Activated B cell treated with CpG ODN at 0.5 μM for 24 hours (primary cell): Measurements from ENCODE around the gene GRHL1. TPM values are rescaled to one million over a fixed set of nuclear protein-coding genes. Genes with fewer than 3 reads are reported as not detected.

Experiments used
- ATAC-seq: fragments of 200-7000 bp; cut with Tn5 transposase; one replicate; pipeline ENCODE4 v1.10.0; 2021; ENCODE audit warnings: low read depth, mild to moderate bottlenecking, moderate library complexity
- CTCF ChIA-PET: fragments of 350-600 bp; sonication (Branson Sonifier 250); formaldehyde crosslinking; loops from one replicate; lab custom pipeline; 2021; ENCODE audit warnings: antibody characterized with exemption; lab: Charles Lee
- POLR2A ChIA-PET: fragments of 350-600 bp; sonication (Branson Sonifier 250); formaldehyde crosslinking; loops from one replicate; lab custom pipeline; 2021; ENCODE audit warnings: antibody characterized with exemption; lab: Charles Lee
- DNase-seq: peaks from one replicate; pipeline ENCODE4 v3.0.0; 2022
- H3K27ac Mint-ChIP-seq: one replicate; pipeline ENCODE4 v1.8.0; 2020; ENCODE audit warnings: mixed read lengths
- H3K27me3 Mint-ChIP-seq: one replicate; pipeline ENCODE4 v1.8.0; 2021; ENCODE audit warnings: mixed read lengths
- H3K36me3 Mint-ChIP-seq: one replicate; pipeline ENCODE4 v1.8.0; 2021; ENCODE audit warnings: low read depth, mixed read lengths
- H3K4me1 Mint-ChIP-seq: one replicate; pipeline ENCODE4 v1.8.0; 2021; ENCODE audit warnings: mixed read lengths
- H3K4me3 Mint-ChIP-seq: one replicate; pipeline ENCODE4 v1.8.0; 2020; ENCODE audit warnings: mild to moderate bottlenecking, mixed read lengths
- H3K9me3 Mint-ChIP-seq: one replicate; pipeline ENCODE4 v1.8.0; 2020; ENCODE audit warnings: mixed read lengths
- CTCF ChIP-seq: fragments of 200-600 bp; IDR thresholded peaks from one replicate; pipeline ENCODE4 v1.8.0; 2022; ENCODE audit warnings: antibody characterized with exemption, mild to moderate bottlenecking
- intact Hi-C: fragments of 100-400 bp; cut with micrococcal nuclease; formaldehyde crosslinking; loops from one replicate; pipeline ENCODE4 v1.15.1; 2024
- total RNA-seq: library from RNA; stranded (reverse); gene quantifications from 2 replicates; pipeline ENCODE4 v1.2.3, GENCODE V29; 2022

The GRHL1 gene
- total RNA-seq, 1 donor from 2014 or later, result 0.95 TPM

- POLR2A ChIA-PET, result interaction anchor here (0.5 kb wide), 1 partner anchor 393 kb away, joined by 3 read pairs; no protein-coding TSS in a partner anchor
- Mint-ChIP-seq H3K4me3 (no peak overlapping the region), H3K36me3 (no peaks in the 10 kb centered on the region), H3K9me3 (no peaks in the 10 kb centered on the region), H3K27me3 (no peaks in the 10 kb centered on the region), H3K27ac (no peak overlapping the region), H3K4me1 (peaks cover 31% of the 10 kb centered on the region)
- ATAC-seq (no peak), DNase-seq (no peak)
- intact Hi-C loops, result loop anchor here (5.0 kb wide), 2 partner anchors 772 to 1203 kb away; partner anchors contain the start of genes KIDINS220 and PDIA6
- CTCF ChIA-PET, result interaction anchor here (0.6 to 2.1 kb wide), 3 partner anchors 9 to 56 kb away, joined by 3 to 5 read pairs (median 3); no protein-coding TSS in a partner anchor
- no peak for TF ChIP-seq CTCF
Measured at GRCh38 chr2:10039658-10040410, 88.3 kb downstream of the GRHL1 start.

GRCh38 chr2:10041711-10042110 is 90.2 kb downstream of the GRHL1 start:
- DNase-seq (no peak), ATAC-seq (no peak)
- Mint-ChIP-seq H3K36me3 (peaks cover 2% of the 10 kb centered on the region), H3K4me1 (peaks cover 23% of the 10 kb centered on the region), H3K27ac (no peak overlapping the region), H3K4me3 (peak overlapping the region; percentile 87), H3K27me3 (no peaks in the 10 kb centered on the region), H3K9me3 (no peaks in the 10 kb centered on the region)
- ChIA-PET CTCF (interaction anchor here (0.6 kb wide), 1 partner anchor 648 kb away, joined by 3 read pairs; the partner anchor contains the start of gene NOL10), POLR2A (interaction anchor here (1.1 to 4.8 kb wide), 4 partner anchors 12 to 406 kb away, joined by 3 to 52 read pairs (median 6); partner anchors contain the start of gene ODC1)
- intact Hi-C loops, result loop anchor here (2.0 to 5.0 kb wide), 4 partner anchors 261 to 1204 kb away; partner anchors contain the start of genes HPCAL1, KIDINS220, PDIA6 and YWHAQ
- TF ChIP-seq CTCF, result no peak

GRCh38 chr2:10042301-10043161 is 91.0 kb downstream of the GRHL1 start:
- ChIA-PET CTCF (interaction anchor here (0.6 kb wide), 1 partner anchor 647 kb away, joined by 3 read pairs; the partner anchor contains the start of gene NOL10), POLR2A (interaction anchor here (0.6 to 4.8 kb wide), 8 partner anchors 13 to 1112 kb away, joined by 3 to 52 read pairs (median 6); partner anchors contain the start of genes ODC1 and TAF1B)
- H3K27ac Mint-ChIP-seq, result peak overlapping the region; percentile 86
- H3K4me1 Mint-ChIP-seq, result peaks cover 23% of the 10 kb centered on the region
- peak overlapping the region; percentile 87 for H3K4me3 Mint-ChIP-seq
- DNase-seq (peak; percentile 37), ATAC-seq (peak; percentile 1)
- intact Hi-C loops, result loop anchor here (1.0 to 5.0 kb wide), 7 partner anchors 91 to 1205 kb away; partner anchors contain the start of genes ADAM17, GRHL1, HPCAL1 and KIDINS220
- H3K27me3 Mint-ChIP-seq, result no peaks in the 10 kb centered on the region
- H3K36me3 Mint-ChIP-seq, result peaks cover 10% of the 10 kb centered on the region
- no peaks in the 10 kb centered on the region for H3K9me3 Mint-ChIP-seq
- no peak for TF ChIP-seq CTCF

- intact Hi-C loops, result loop anchor here (1.0 to 5.0 kb wide), 7 partner anchors 92 to 1206 kb away; partner anchors contain the start of genes ADAM17, GRHL1, HPCAL1 and KIDINS220
- H3K36me3 Mint-ChIP-seq, result peaks cover 18% of the 10 kb centered on the region
- H3K27me3 Mint-ChIP-seq, result no peaks in the 10 kb centered on the region
- DNase-seq (peak; percentile 79), ATAC-seq (peak; percentile 78)
- POLR2A ChIA-PET, result interaction anchor here (0.6 to 4.8 kb wide), 6 partner anchors 14 to 404 kb away, joined by 3 to 52 read pairs (median 7); partner anchors contain the start of genes ODC1 and TAF1B
- peak within 1 kb of the TSS; percentile 87 for H3K4me3 Mint-ChIP-seq
- H3K9me3 Mint-ChIP-seq, result no peaks in the 10 kb centered on the region
- CTCF ChIA-PET, result interaction anchor here (11.1 kb wide), 1 partner anchor 60 kb away, joined by 208 read pairs; no protein-coding TSS in a partner anchor
- H3K4me1 Mint-ChIP-seq, result peaks cover 23% of the 10 kb centered on the region
- no peak for TF ChIP-seq CTCF
- peak within 1 kb of the TSS; percentile 86 for H3K27ac Mint-ChIP-seq
Measured at GRCh38 chr2:10043256-10043905, 91.9 kb downstream of the GRHL1 start, which contains the start of gene KLF11. TSS of gene KLF11 (plus strand) at chr2:10043550. CDS start at chr2:10043717, 167 bp downstream.
